GM12878 (cell line): ENCODE data around the gene TIMP2. TPM values are rescaled to one million over a fixed set of nuclear protein-coding genes. Genes with fewer than 3 reads are reported as not detected.

Experiments used
- CUX1 ChIP-seq: IDR thresholded peaks from 2 replicates; pipeline ENCODE4 v1.6.1; 2012; ENCODE audit warnings: improper control_type of control experiment, low read depth, low read length; ENCODE audit not compliant: insufficient replicate concordance
- E2F4 ChIP-seq: IDR thresholded peaks from 2 replicates; pipeline ENCODE4 v1.6.1; 2012; ENCODE audit warnings: low read depth, low read length, improper control_type of control experiment
- KLF5 ChIP-seq: fragments of 450-650 bp; IDR thresholded peaks from 2 replicates; pipeline ENCODE4 v1.6.1; 2014; ENCODE audit warnings: mild to moderate bottlenecking; ENCODE audit not compliant: partially characterized antibody
- MAX ChIP-seq: IDR thresholded peaks from 2 replicates; pipeline ENCODE4 v1.6.1; 2012; ENCODE audit warnings: low read depth, low read length, improper control_type of control experiment
- NR2C2 ChIP-seq: IDR thresholded peaks from 2 replicates; pipeline ENCODE4 v1.6.1; 2011; ENCODE audit warnings: borderline replicate concordance, low read depth; ENCODE audit not compliant: control insufficient read depth, insufficient read length
- POLR2AphosphoS5 ChIP-seq: IDR thresholded peaks from 2 replicates; pipeline ENCODE4 v1.6.1; 2011; ENCODE audit warnings: mild to moderate bottlenecking, low read length, inconsistent platforms
- RAD21 ChIP-seq: IDR thresholded peaks from 2 replicates; pipeline ENCODE4 v1.6.1; 2011; ENCODE audit warnings: mild to moderate bottlenecking, low read depth, low read length, moderate library complexity; ENCODE audit not compliant: insufficient read depth
- RB1 ChIP-seq: fragments of 450-650 bp; formaldehyde crosslinking; IDR thresholded peaks from 2 replicates; pipeline ENCODE4 v1.6.1; 2017; ENCODE audit warnings: mild to moderate bottlenecking, borderline replicate concordance
- RBBP5 ChIP-seq: fragments of 200-600 bp; sonication (generic); conservative IDR thresholded peaks from 2 replicates; pipeline ENCODE4 v1.6.1; 2016
- RFX5 ChIP-seq: IDR thresholded peaks from 2 replicates; pipeline ENCODE4 v1.6.1; 2011; ENCODE audit warnings: low read depth, low read length, improper control_type of control experiment
- polyA plus RNA-seq, 11 experiments: library from polyadenylated mRNA; depleted of rRNA in 4 of 11; unstranded in 6 of 11; stranded (reverse) in 5 of 11; fragments of >200 nt; fragmentation: Nextera tagmentation in 4 of 11; fragmentation: Illumina TruSeq in 1 of 11; extraction: Ambion mirVana in 4 of 11; extraction: Trizol in 1 of 11; gene quantifications; 1 replicate in 1 of 11; 2 replicates in 10 of 11; pipeline versions ENCODE4 v1.2.1 to v1.2.3, GENCODE V29; 2011 to 2016; ENCODE audit warnings: inconsistent platforms in 2 of 11, missing spikeins in 2 of 11, low read depth in 1 of 11
- total RNA-seq, 4 experiments: library from RNA; depleted of rRNA in 3 of 4; stranded (reverse); fragments of >200 nt in 3 of 4; fragmentation: Illumina TruSeq in 1 of 4; extraction: Trizol in 1 of 4; gene quantifications; 2 replicates each; pipeline versions ENCODE4 v1.2.1 to v1.2.3, GENCODE V29; 2013 to 2021

TIMP2 gene
- total and polyA plus RNA-seq, 10 of the 15 experiments (the other 5 are each of a cell fraction or from before 2014, with no cell fraction given) = 0.03 to 0.41 (median 0.04) TPM; not detected in 7

DNA sequence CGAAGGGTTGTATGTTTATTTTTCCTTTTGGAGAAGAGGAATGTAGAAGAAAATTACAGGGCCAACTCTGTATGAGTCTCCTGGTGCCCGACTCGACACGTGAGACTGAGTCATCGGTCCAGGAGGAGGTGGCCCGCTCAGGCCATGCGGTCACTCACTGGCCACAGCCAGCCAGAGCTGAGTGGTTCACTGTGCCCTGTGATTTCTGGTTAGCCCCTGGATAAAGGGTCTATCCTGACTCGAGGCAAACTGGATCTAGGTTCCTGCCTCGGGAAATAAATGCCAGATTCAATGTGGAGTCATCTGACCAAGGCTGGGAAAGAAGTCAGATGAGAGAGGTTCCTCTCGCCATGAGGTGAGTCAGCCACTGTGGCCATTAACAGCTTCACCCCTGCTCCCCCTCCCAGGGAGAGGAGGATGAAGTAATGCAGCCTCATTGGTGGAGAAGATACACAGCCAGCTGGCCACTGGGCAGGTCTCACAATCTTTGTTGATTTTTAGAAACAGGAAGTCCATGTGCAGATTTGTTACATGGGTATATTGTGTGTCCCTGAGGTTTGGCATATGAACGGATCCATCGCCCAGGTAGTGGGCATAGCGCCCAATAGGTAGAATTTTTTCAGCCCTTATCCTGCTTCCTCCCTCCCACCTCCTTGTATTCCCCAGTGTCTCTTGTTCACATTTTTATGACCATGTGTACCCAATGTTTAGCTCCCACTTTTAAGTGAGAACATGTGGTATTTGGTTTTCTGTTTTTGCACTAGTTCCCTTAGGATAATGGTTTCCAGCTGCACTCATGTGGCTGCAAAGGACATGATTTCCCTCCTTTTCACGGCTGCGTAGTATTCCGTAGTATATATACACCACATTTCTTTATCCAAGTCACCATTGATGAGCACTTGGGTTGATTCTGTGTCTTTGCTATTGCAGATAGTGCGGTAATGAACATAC lies 62.8 kb downstream of the TIMP2 start (continued):
- TF ChIP-seq CUX1 (no peak), RFX5 (no peak), POLR2AphosphoS5 (no peak), E2F4 (no peak), KLF5 (no peak), MAX (no peak), RB1 (no peak), RBBP5 (no peak), RAD21 (no peak), NR2C2 (no peak)
- TF ChIP-seq, all 136 proteins: peak for 0
